GM11168 (cell line): Measurements from ENCODE around the gene MGAT5B.
"Not testable (repeated sequence)": the region's sequence is repeated elsewhere in the genome, so short reads cannot be mapped to it uniquely, and the experiment has no call there.

Experiments
- in situ Hi-C: fragments of 300-500 bp; cut with MboI; formaldehyde crosslinking; loops from one replicate; pipeline ENCODE4 v1.12.0; 2022; ENCODE audit warnings: low sequenced_read_pairs; ENCODE audit not compliant: unreplicated experiment

MGAT5B gene

GRCh38 chr17:76868176-76868668, at the start of gene MGAT5B:
Gene MGAT5B (plus strand): TSS chr17:76868404. CDS start chr17:76869030, 626 bp downstream.
- in situ Hi-C loops: loop anchor here (5.0 to 25.0 kb wide), 2 partner anchors 184 to 394 kb away; no protein-coding TSS in a partner anchor

- in situ Hi-C loops: no loop called here
Measured at GRCh38 chr17:76820039-76820438, 48.2 kb upstream of the MGAT5B start.

- in situ Hi-C loops: no loop called here
Measured at GRCh38 chr17:76820561-76820960, 47.6 kb upstream of the MGAT5B start.

GRCh38 chr17:76822184-76822778, 45.9 kb upstream of the MGAT5B start:
- in situ Hi-C loops: no loop called here

GRCh38 chr17:76824093-76824492, 44.1 kb upstream of the MGAT5B start:
- in situ Hi-C loops: no loop called here

- in situ Hi-C loops: no loop called here
Measured at GRCh38 chr17:76826330-76827068, 41.7 kb upstream of the MGAT5B start.

- in situ Hi-C loops: no loop called here
Measured at GRCh38 chr17:76827736-76828135, 40.5 kb upstream of the MGAT5B start.

GRCh38 chr17:76830987-76831715, 37.1 kb upstream of the MGAT5B start:
- in situ Hi-C loops: no loop called here

GRCh38 chr17:76833034-76833644, 35.1 kb upstream of the MGAT5B start:
- in situ Hi-C loops: no loop called here

- in situ Hi-C loops: no loop called here
Measured at GRCh38 chr17:76833747-76834146, 34.5 kb upstream of the MGAT5B start.

- in situ Hi-C loops: no loop called here
Measured at GRCh38 chr17:76834870-76835269, 33.3 kb upstream of the MGAT5B start.

- in situ Hi-C loops: no loop called here
Measured at GRCh38 chr17:76840443-76840767, 27.8 kb upstream of the MGAT5B start.

GRCh38 chr17:76840884-76841775, 27.1 kb upstream of the MGAT5B start:
- in situ Hi-C loops: no loop called here

GRCh38 chr17:76841776-76842405, 26.3 kb upstream of the MGAT5B start:
- in situ Hi-C loops: no loop called here

GRCh38 chr17:76843068-76843467, 25.1 kb upstream of the MGAT5B start:
- in situ Hi-C loops: not testable (repeated sequence)

- in situ Hi-C loops: no loop called here
Measured at GRCh38 chr17:76843703-76844484, 24.3 kb upstream of the MGAT5B start.

GRCh38 chr17:76844485-76844829, 23.7 kb upstream of the MGAT5B start:
- in situ Hi-C loops: no loop called here

- in situ Hi-C loops: no loop called here
Measured at GRCh38 chr17:76844846-76845245, 23.4 kb upstream of the MGAT5B start.

GRCh38 chr17:76845541-76846017, 22.6 kb upstream of the MGAT5B start:
- in situ Hi-C loops: no loop called here
